ENCODE measurements around the gene YIF1A.

The YIF1A gene

DNA sequence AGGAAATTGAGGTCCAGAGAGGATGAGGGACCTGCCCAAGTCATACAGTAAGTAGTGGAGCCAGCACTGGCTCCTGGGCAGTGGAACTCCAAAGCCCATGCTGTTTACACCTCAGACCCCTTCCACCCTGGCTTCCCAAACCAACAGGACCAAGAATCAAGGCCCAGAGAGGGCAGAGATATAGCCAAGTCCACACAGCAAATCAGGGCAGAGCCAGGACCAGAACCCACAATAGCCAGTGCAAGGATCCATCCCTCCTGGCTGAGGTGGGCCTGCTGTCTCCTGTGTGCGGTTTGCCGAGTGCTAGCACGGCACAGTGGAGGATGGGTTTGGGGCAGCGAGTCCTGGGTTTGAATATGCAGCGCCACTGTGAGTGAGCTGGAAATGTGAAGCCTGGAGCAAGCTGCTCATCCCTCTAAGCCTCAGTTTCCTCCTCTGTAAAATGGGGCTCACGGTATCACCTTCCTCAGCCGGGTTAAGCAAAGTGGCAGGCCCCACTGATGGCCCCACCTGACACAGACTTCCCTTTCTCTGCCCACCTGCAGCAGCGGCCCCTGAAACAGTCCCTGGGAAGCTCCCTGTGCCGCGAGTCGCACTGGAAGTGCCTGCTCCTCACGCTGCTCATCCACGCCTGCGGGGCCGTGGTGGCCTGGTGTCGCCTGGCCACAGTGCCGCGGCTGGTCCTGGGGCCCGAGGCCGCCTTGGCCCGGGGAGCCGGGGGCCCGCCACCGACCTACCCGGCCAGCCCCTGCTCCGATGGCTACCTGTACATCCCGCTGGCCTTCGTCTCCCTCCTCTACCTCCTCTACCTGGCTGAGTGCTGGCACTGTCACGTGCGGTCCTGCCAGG is 5.1 kb upstream of the YIF1A start:
- no peak overlapping the region for H3K4me2 ChIP-seq (ENCODE audit: low read length)
- no peaks in the 10 kb centered on the region for H4K20me1 ChIP-seq (ENCODE audit: insufficient read depth, low read length)
- H3K79me2 ChIP-seq (ENCODE audit: low read length), result peaks cover 8% of the 10 kb centered on the region
- no peak overlapping the region for H3K9ac ChIP-seq (ENCODE audit: low read length)
- H3K27ac ChIP-seq (ENCODE audit: low read length), result no peak overlapping the region
- TF ChIP-seq EZH2phosphoT487 (IDR thresholded peaks at IDR 0.05; ENCODE audit: low read depth) (no peak), CTCF (IDR thresholded peaks at IDR 0.05; ENCODE audit: low read depth, low read length) (no peak)
- no peak overlapping the region for H3K4me3 ChIP-seq (ENCODE audit: low read length)
- peaks cover 12% of the 10 kb centered on the region for H3K4me1 ChIP-seq (ENCODE audit: low read length)
- no peaks in the 10 kb centered on the region for H3K9me3 ChIP-seq (ENCODE audit: insufficient read depth, low read length)
- H2AFZ ChIP-seq (ENCODE audit: low read depth, low read length), result no peak overlapping the region
- no peaks in the 10 kb centered on the region for H3K27me3 ChIP-seq (ENCODE audit: low read depth, low read length)
- H3K36me3 ChIP-seq (replicated peaks; ENCODE audit: low read depth, low read length), result no peaks in the 10 kb centered on the region

- Histone ChIP-seq H3K27me3 (ENCODE audit: low read depth, low read length) (no peaks in the 10 kb centered on the region), H3K79me2 (ENCODE audit: low read length) (peaks cover 12% of the 10 kb centered on the region), H4K20me1 (ENCODE audit: insufficient read depth, low read length) (no peaks in the 10 kb centered on the region), H3K9me3 (ENCODE audit: insufficient read depth, low read length) (no peaks in the 10 kb centered on the region), H2AFZ (ENCODE audit: low read depth, low read length) (no peak overlapping the region), H3K4me2 (ENCODE audit: low read length) (no peak overlapping the region), H3K4me3 (ENCODE audit: low read length) (no peak overlapping the region), H3K27ac (ENCODE audit: low read length) (no peak overlapping the region), H3K36me3 (replicated peaks; ENCODE audit: low read depth, low read length) (no peaks in the 10 kb centered on the region), H3K9ac (ENCODE audit: low read length) (no peak overlapping the region), H3K4me1 (ENCODE audit: low read length) (peaks cover 12% of the 10 kb centered on the region)
- no peak for TF ChIP-seq EZH2phosphoT487 (IDR thresholded peaks at IDR 0.05; ENCODE audit: low read depth)
- TF ChIP-seq CTCF (IDR thresholded peaks at IDR 0.05; ENCODE audit: low read depth, low read length), result no peak
Measured at GRCh38 chr11:66293352-66293751, 4.4 kb upstream of the YIF1A start.

DNA sequence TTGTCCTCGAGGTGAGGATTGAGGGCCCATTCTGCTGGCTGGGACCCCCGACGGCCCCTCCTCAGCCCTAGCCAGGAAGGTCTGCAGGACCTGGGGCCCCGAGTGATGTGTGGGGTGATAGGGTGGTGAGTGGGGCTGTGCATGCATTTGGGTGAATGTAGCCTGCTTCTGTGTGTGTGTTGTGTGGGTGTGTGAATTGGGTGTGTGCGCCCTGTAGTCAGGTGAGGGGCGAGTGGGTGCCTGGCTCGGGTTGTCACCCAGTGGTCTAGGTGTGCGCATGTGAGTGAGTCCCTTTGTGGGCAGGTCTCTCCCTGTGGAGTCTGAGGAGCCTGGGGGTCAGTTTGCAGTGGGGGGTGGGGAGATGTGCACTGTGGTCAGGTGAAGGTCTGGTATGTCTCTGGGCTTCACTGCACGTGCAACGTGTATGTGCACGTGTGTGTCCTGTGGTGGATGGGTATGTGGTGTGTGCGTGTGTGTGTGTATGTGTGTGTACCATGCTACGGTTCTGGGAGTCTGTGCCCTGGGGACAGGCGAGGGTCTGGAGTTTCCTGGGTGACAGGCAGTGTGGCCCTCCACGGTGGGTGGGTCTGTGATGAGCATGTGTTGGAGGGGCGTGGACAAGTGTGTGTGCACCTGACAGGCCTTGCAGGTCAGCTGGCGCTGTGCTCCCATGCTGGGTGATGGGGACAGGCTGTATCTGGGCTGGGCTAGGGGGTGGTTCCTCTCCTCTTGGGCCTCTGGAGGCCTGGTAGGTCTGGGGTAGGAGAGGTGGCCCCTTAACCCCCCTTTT is 3.8 kb upstream of the YIF1A start:
- no peak overlapping the region for H2AFZ ChIP-seq (ENCODE audit: low read depth, low read length)
- TF ChIP-seq EZH2phosphoT487 (IDR thresholded peaks at IDR 0.05; ENCODE audit: low read depth) (no peak), CTCF (IDR thresholded peaks at IDR 0.05; ENCODE audit: low read depth, low read length) (no peak)
- no peak overlapping the region for H3K27ac ChIP-seq (ENCODE audit: low read length)
- no peaks in the 10 kb centered on the region for H3K9me3 ChIP-seq (ENCODE audit: insufficient read depth, low read length)
- no peak overlapping the region for H3K9ac ChIP-seq (ENCODE audit: low read length)
- no peak overlapping the region for H3K4me3 ChIP-seq (ENCODE audit: low read length)
- no peaks in the 10 kb centered on the region for H4K20me1 ChIP-seq (ENCODE audit: insufficient read depth, low read length)
- peaks cover 16% of the 10 kb centered on the region for H3K4me1 ChIP-seq (ENCODE audit: low read length)
- H3K36me3 ChIP-seq (replicated peaks; ENCODE audit: low read depth, low read length), result no peaks in the 10 kb centered on the region
- H3K4me2 ChIP-seq (ENCODE audit: low read length), result no peak overlapping the region
- peaks cover 18% of the 10 kb centered on the region for H3K79me2 ChIP-seq (ENCODE audit: low read length)
- no peaks in the 10 kb centered on the region for H3K27me3 ChIP-seq (ENCODE audit: low read depth, low read length)

Measured in OCI-LY3 (cell line).